Omental fat pad (tissue), 4 donors: ENCODE results near the gene ELK3. TPM values are rescaled to one million over a fixed set of nuclear protein-coding genes. Genes with fewer than 3 reads are reported as not detected.

Source experiments
- ATAC-seq: fragments of 150-250 bp; one replicate; pipeline ENCODE4 v1.9.1; 2016; ENCODE audit warnings: mild to moderate bottlenecking, moderate library complexity; ENCODE audit not compliant: low FRiP score
- DNase-seq: peaks from one replicate; pipeline ENCODE4 v3.0.0-alpha.2; 2019; ENCODE audit warnings: low spot score
- total RNA-seq, 4 donors: library from RNA; depleted of rRNA; stranded (reverse); fragments of >200 nt; gene quantifications; one replicate each; pipeline ENCODE4 v1.1.0, GENCODE V29; 2016
- TF ChIP-seq, protein P1 (sequence below), 3 donors: fragments of 450-650 bp; IDR thresholded peaks; one replicate each; pipeline ENCODE4 v1.5.1; 2016 to 2017; ENCODE audit warnings: antibody characterized with exemption in 3 of 3, mild to moderate bottlenecking in 3 of 3, moderate library complexity in 2 of 3

The ELK3 gene
- total RNA-seq, 4 donors from 2014 or later, result 22.4 to 69.7 (median 37.9) TPM

DNA sequence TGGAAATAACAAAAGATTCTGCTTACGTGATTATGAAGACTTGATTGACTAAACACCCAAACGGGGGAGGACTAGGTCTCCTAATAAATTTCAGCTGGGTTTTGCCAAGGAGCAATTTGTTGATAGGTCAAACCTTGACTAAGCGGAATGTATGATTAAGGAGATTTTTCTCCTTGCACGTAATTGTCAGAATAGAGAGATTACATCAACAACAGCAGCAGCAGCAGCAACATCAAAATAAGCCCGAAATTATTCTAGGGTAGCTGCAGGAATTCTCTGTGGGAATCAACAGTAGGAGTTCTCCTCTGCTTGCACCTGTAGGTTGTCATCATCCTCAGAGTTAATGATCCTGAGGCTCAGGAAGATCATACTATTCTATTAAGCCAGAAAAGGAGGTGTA lies 10.2 kb downstream of the ELK3 start:
- TF ChIP-seq, protein P1, sequence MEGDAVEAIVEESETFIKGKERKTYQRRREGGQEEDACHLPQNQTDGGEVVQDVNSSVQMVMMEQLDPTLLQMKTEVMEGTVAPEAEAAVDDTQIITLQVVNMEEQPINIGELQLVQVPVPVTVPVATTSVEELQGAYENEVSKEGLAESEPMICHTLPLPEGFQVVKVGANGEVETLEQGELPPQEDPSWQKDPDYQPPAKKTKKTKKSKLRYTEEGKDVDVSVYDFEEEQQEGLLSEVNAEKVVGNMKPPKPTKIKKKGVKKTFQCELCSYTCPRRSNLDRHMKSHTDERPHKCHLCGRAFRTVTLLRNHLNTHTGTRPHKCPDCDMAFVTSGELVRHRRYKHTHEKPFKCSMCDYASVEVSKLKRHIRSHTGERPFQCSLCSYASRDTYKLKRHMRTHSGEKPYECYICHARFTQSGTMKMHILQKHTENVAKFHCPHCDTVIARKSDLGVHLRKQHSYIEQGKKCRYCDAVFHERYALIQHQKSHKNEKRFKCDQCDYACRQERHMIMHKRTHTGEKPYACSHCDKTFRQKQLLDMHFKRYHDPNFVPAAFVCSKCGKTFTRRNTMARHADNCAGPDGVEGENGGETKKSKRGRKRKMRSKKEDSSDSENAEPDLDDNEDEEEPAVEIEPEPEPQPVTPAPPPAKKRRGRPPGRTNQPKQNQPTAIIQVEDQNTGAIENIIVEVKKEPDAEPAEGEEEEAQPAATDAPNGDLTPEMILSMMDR (IDR thresholded peaks at IDR 0.05), result no peak
- ATAC-seq (no peak), DNase-seq (no peak)

DNA sequence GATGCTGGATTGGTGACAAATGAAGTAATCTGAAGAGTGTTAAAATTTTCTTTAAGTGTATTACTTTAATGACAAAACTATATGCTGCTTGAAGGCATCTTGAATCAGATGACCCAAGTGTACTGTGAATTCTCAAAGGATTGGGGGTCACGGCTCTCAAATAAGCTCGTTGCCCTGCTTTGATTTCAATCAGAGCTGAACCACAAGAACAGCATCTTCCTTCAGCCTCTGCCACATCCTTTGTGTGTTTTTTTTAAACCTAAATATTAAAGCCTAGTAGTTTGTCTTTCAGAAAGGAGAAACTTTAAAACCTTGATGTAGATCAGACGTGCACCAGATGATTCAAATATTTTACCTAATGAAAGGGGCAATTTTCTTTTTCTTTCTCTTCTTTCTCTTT lies 11.7 kb downstream of the ELK3 start:
- no peak for ATAC-seq
- TF ChIP-seq, protein P1 (IDR thresholded peaks at IDR 0.05), result no peak
- no peak for DNase-seq

DNA sequence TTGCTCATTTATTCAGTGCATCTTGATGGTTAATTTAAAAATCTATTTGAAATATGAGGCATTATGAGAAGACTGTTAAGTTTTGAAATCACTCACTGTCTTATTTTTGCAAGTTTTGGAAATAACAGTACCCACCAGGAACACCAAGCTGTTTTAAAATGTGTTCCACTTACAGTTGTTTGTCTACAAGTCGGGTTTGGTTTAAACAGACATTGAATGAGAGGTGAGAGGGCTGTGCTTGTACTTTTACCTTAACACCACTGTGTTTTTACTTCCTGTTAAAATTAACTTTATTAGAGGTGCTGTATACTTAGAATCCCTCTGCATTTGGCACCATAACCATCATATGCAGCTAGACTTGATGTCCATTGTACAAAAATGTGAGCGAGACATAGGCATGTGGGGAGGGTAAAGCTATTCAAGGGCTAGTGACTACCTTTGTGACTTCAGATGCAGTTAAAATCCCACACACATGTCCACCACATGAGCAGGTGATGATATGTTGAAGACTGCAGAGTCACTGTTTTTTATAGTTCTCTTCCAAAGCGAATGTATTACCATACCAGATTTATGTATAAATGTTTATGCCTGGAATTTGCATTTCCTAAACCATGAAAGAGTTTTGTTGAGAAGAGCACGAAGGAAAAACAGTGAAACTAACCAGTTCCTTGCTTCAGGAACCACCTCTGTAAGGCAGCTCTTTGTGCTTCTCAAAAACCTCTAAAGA lies 12.9 kb downstream of the ELK3 start:
- TF ChIP-seq, protein P1 (IDR thresholded peaks at IDR 0.05), result no peak
- DNase-seq, result no peak
- ATAC-seq, result no peak

DNA sequence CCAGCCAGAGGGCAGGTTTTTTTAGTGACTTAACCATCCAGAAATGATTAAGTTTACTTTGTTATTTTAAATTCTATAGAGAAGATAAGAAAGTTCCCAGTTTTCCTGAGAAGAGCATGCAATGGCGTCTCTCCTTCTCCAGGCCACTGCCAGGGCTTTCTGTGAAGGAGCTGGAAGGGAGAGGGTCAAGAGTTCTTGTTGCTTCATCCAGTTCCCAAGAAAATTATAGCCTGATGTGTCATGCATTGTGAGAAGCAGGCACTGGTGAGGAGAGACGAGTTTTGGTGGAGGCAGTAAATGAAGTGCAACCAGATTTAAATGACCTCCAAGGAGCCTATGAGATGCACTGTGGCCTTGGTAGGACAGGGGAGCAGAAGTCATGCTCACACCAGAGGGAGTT lies 14.2 kb downstream of the ELK3 start:
- TF ChIP-seq, protein P1 (IDR thresholded peaks at IDR 0.05), result no peak
- ATAC-seq (no peak), DNase-seq (no peak)

DNA sequence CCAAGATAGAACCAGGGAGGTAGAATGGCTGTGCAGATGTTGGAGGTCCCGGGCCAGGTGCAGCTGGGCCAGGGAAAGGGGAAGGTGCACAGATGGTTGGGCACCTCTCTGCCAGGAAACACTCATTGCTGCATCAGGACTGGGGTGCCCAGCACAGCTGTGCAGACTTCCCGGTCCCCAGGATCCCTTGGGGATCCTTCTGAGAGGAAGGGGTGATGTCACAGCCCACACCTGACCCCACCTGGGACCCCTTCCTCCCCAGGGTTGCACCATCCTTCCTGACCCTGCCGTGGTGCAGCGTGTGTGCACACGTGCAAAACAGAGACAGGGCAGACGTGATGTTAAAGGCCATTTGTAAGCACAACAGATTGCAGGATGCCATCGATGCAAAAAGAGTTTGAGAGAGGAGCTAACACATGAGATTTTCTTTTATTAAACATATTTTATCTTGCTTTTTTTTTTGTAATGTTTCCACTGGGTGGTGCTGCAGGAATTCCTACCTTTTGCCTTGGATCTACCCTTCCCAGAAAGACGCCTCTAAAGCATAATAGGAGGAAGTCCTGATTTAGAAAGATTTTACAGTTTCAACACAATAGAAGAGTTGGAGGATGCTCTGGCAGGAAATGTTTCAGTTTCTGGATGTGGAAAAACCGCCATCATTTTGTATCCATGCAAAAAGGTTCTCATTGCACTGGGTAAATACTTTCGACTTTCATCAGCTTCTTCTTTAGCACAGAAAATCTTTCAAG lies 14.8 kb downstream of the ELK3 start:
- TF ChIP-seq, protein P1 (IDR thresholded peaks at IDR 0.05), result no peak
- ATAC-seq, result no peak
- no peak for DNase-seq

DNA sequence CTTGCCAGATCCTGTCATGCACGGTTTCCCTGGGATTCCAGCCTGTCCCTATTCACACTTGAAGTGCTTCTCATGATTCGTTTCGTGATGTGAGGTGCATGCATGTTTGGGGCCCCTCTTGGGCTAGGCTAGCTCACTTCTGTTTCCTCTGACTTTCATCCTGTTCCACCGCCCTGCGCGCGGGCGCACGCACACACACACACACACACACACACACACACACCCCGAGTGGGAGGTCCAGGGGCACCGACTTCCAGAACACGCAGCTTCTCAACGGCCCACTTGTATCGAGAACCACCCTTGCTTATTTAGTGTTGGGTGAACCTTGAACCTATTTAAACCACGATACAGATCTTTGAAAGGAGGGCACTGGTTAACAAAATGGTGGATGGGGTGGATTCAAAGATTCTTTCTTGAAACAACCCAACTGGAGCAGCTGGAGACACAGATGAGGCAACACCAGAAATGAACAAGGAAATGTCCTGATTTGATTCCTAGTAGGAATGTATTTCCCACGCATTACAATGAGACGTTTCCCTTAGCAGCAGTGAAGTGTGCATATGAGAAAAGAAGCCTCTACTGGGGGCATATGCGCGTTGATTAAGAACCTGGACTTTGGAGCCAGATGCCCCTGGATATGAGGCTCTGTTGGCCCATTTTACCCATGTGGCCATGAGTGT lies 16.3 kb downstream of the ELK3 start:
- DNase-seq, result no peak
- ATAC-seq, result no peak
- TF ChIP-seq, protein P1 (IDR thresholded peaks at IDR 0.05), result no peak
